Activated T-cell treated with anti-CD3 and anti-CD28 coated beads, Interleukin-2, amount 50 U/mL, for 72 hours (primary cell): Measurements from ENCODE around the gene PLCD3. TPM values are rescaled to one million over a fixed set of nuclear protein-coding genes. Genes with fewer than 3 reads are reported as not detected.
"Not testable (repeated sequence)": the region's sequence is repeated elsewhere in the genome, so short reads cannot be mapped to it uniquely, and the experiment has no call there.

Experiments
- ATAC-seq, 2 donors: fragments of 150-1000 bp; cut with Tn5 transposase; replicated peaks in 1 of 2; 2 replicates each; pipeline ENCODE4 v1.10.0; 2021; ENCODE audit warnings: moderate library complexity in 2 of 2, mild to moderate bottlenecking in 1 of 2
- DNase-seq, 2 donors: peaks; one replicate each; pipeline ENCODE4 v3.0.0; 2021 to 2022; ENCODE audit warnings: mixed read lengths in 1 of 2
- H3K27ac Mint-ChIP-seq: one replicate; pipeline ENCODE4 v1.8.0; 2022; ENCODE audit warnings: mild to moderate bottlenecking, moderate library complexity, mixed read lengths
- H3K27me3 Mint-ChIP-seq: one replicate; pipeline ENCODE4 v1.8.0; 2022; ENCODE audit warnings: low read depth, mixed read lengths
- H3K36me3 Mint-ChIP-seq, 2 donors: one replicate each; pipeline ENCODE4 v1.8.0; 2022; ENCODE audit warnings: mixed read lengths in 2 of 2, mild to moderate bottlenecking in 1 of 2; ENCODE audit not compliant: insufficient read depth in 2 of 2
- H3K4me1 Mint-ChIP-seq: one replicate; pipeline ENCODE4 v1.8.0; 2022; ENCODE audit warnings: low read depth, mixed read lengths
- H3K4me3 Mint-ChIP-seq, 2 donors: one replicate each; pipeline ENCODE4 v1.8.0; 2022; ENCODE audit warnings: mild to moderate bottlenecking in 2 of 2, mixed read lengths in 2 of 2, moderate library complexity in 2 of 2
- H3K9me3 Mint-ChIP-seq, 2 donors: one replicate each; pipeline ENCODE4 v1.8.0; 2022; ENCODE audit warnings: mixed read lengths in 2 of 2
- total RNA-seq, 2 donors: library from RNA; stranded (reverse); gene quantifications; one replicate each; pipeline ENCODE4 v1.2.3, GENCODE V29; 2022

PLCD3 gene
- total RNA-seq, 2 donors from 2014 or later: 3.1 to 4.5 TPM

DNA sequence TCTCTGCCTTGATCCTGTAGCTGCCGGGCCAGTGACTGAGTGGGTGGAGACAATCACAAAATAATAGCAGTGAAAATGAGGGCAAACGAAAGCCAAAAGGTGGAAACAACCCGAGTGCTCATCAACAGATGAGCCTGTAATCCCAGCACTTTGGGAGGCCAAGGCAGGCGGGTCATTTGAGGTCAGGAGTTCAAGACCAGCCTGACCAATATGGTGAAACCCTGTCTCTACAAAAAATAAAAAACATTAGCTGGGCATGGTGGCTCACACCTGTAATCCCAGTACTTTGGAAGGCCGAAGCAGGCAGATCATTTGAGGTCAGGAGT lies 7.6 kb downstream of the PLCD3 start:
- not testable (repeated sequence) for H3K27ac Mint-ChIP-seq, DNase-seq, H3K4me1 Mint-ChIP-seq, H3K36me3 Mint-ChIP-seq, ATAC-seq, H3K4me3 Mint-ChIP-seq, H3K27me3 Mint-ChIP-seq, H3K9me3 Mint-ChIP-seq

DNA sequence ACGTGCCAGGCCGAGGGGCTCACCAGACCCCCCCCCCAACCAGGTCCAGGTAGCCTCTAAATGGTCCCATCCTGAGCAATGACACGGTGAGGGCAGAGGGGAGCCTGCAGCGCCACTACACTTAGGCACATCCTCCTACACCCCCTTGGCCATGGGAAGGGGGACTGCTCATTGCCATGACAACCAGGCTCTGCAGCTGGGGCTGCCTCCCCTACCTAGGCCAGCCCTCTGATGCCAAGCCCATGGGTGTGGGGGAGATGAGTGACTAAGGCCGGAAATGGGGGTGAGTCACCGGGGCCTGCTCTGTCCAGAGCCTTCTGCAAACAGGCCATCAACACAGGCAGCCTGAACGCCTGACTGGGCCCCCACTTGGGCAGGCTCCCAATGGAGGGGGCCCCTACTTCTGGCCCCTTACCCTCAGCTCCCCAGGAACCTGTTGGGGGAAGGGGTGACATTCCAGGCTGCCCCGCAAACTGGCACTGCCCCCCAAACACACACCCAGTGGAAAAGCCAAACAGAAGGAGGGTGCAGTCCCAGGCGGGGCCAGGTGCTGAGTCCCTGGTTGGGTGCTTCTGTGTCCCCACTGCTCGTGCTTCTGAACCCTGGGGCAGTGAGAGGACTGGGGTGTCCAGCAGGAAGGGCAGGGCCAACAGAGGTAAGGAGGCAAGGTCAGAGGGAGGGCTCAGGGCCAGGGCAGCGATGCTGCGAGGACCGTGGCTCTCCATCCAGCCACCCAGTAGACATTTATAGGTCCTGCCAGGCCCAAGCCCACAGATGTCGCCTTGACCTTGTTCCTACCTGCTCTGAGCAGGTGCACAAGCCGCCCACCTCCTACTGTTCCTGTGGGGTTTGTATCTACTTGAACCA lies 8.2 kb downstream of the PLCD3 start:
- ATAC-seq (peak; percentile 83 to 90), DNase-seq (peak; percentile 36 to 51)
- Mint-ChIP-seq H3K27ac (no peak overlapping the region), H3K27me3 (no peaks in the 10 kb centered on the region), H3K36me3 (no peaks in the 10 kb centered on the region), H3K4me1 (no peaks in the 10 kb centered on the region), H3K4me3 (no peak overlapping the region), H3K9me3 (no peaks in the 10 kb centered on the region)

DNA sequence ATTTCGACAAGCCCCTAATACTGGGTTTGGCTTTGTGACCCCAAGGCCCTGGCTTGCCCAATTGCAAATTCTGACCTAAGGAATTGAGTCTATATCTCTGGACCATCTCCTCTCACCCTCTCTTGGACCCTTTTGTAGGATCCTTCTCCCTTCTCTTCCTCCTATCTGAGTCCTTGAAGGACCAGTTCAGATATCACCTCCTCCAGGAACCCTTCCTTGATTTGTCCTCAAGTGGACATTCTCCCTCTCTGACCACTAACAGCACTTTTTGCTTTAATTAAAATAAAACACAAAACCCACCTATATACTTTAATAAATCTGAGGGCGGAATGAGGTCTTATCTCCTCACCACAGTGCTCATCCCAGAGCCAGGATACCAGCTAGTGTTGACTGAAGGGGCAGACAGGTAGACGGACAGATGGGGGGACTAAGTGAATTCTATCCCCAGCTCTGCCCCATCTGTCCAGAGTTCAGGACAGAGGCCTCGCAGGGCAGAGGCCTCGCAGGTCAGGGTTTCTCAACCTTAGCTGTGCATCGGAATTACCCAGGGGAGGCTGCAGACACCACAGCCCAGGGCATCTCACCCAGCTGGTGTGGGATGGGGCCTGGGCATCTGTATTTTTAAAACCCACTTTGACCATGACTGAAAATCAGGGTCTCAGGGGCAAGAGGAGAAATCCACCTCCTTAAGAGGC lies 9.1 kb downstream of the PLCD3 start:
- H3K36me3 Mint-ChIP-seq: no peaks in the 10 kb centered on the region
- no peaks in the 10 kb centered on the region for H3K4me1 Mint-ChIP-seq
- H3K9me3 Mint-ChIP-seq: no peaks in the 10 kb centered on the region
- DNase-seq (no peak), ATAC-seq (no peak)
- H3K4me3 Mint-ChIP-seq: no peak overlapping the region
- no peak overlapping the region for H3K27ac Mint-ChIP-seq
- H3K27me3 Mint-ChIP-seq: no peaks in the 10 kb centered on the region

DNA sequence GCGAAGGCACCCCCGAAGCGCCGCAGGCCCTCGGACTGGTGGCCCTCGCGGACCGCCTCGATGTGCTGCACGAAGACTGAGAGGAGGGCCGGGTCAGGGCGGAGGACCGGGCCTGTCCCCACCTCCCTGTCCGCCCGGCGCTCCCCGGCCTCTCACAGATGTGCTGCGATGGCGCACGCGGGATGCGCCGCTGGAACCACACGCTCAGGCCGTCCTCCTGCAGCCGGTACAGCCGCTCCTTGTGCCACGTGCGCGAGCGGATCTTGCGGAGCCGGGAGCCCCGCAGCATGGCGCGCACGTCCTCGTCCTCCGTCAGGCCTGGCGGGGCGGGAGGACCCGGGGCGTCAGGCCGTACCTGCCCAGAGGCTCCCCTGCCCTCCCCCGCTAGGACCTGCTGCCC lies 11.3 kb downstream of the PLCD3 start:
- Mint-ChIP-seq H3K9me3 (no peaks in the 10 kb centered on the region), H3K27me3 (no peaks in the 10 kb centered on the region), H3K27ac (no peak overlapping the region), H3K4me3 (no peak overlapping the region), H3K36me3 (no peaks in the 10 kb centered on the region), H3K4me1 (no peaks in the 10 kb centered on the region)
- no peak for ATAC-seq
- DNase-seq: no peak

DNA sequence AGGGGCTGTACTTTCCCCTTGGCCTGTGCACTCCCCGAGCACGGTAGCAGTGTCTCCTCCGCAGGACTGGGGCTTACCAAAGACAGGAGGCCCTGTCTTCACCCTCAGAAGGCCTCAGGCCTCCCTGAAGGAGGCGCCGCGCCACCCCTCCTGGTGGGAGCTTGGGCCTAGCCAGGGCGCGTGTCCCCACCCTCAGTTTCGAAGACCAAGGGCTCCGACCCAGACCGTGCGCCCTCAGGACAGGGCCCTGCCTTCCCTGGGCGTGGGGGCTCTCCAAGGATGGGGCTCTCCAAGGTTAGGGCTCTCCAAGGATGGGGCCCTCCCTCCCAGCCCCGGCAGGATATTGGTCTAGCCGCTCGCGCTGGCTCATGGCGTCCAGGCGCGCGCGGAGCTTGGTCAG lies 11.8 kb downstream of the PLCD3 start:
- H3K27ac Mint-ChIP-seq: no peak overlapping the region
- DNase-seq: no peak
- H3K27me3 Mint-ChIP-seq: peaks cover 5% of the 10 kb centered on the region
- H3K36me3 Mint-ChIP-seq: no peaks in the 10 kb centered on the region
- no peak for ATAC-seq
- no peaks in the 10 kb centered on the region for H3K4me1 Mint-ChIP-seq
- H3K4me3 Mint-ChIP-seq: no peak overlapping the region
- no peaks in the 10 kb centered on the region for H3K9me3 Mint-ChIP-seq

DNA sequence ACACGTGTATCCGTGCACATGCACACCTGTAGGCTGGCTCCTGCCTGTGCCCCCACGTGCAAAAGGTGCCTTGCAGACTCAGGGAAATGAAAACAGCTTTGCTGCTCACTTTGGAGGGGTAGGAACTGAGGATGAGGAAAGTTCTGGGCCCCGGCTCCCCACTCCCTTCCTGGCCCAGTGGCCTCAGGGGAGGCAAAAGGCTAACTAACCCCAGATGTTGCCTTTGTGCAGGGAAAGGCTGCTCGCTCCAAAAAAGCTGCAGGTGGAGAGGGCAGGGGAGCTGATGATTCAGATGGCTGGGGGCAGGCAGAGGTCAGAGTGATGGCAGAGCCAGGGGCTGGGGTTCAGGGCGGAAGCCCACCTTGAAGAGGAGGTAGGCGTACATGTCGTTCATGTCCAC lies 12.4 kb downstream of the PLCD3 start:
- DNase-seq (no peak), ATAC-seq (no peak)
- H3K4me3 Mint-ChIP-seq: no peak overlapping the region
- H3K27me3 Mint-ChIP-seq: peaks cover 5% of the 10 kb centered on the region
- H3K27ac Mint-ChIP-seq: no peak overlapping the region
- no peaks in the 10 kb centered on the region for H3K4me1 Mint-ChIP-seq
- H3K9me3 Mint-ChIP-seq: no peaks in the 10 kb centered on the region
- no peaks in the 10 kb centered on the region for H3K36me3 Mint-ChIP-seq

DNA sequence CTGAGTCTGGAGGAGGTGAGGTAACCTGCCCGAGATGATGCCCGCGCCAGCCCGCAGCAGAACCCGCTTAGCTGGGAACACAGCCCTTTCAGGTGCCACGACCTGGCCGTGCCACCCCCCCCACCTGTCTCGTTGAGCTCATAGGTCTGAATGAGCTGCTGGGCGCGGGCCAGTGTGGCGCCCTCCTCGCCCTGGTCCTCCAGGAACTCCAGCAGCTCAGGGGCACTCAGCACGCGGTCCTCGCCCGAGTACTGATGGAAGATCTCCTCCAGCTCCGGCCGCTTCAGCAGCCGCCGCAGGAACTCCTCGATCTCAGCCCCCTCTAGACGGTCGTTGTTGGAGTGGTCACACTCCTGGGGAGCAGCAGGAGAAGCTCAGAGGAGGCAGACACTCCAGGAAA lies 13.6 kb downstream of the PLCD3 start:
- H3K4me3 Mint-ChIP-seq: no peak overlapping the region
- H3K4me1 Mint-ChIP-seq: no peaks in the 10 kb centered on the region
- ATAC-seq (no peak), DNase-seq (no peak)
- no peaks in the 10 kb centered on the region for H3K9me3 Mint-ChIP-seq
- no peaks in the 10 kb centered on the region for H3K36me3 Mint-ChIP-seq
- H3K27me3 Mint-ChIP-seq: peaks cover 5% of the 10 kb centered on the region
- H3K27ac Mint-ChIP-seq: no peak overlapping the region

DNA sequence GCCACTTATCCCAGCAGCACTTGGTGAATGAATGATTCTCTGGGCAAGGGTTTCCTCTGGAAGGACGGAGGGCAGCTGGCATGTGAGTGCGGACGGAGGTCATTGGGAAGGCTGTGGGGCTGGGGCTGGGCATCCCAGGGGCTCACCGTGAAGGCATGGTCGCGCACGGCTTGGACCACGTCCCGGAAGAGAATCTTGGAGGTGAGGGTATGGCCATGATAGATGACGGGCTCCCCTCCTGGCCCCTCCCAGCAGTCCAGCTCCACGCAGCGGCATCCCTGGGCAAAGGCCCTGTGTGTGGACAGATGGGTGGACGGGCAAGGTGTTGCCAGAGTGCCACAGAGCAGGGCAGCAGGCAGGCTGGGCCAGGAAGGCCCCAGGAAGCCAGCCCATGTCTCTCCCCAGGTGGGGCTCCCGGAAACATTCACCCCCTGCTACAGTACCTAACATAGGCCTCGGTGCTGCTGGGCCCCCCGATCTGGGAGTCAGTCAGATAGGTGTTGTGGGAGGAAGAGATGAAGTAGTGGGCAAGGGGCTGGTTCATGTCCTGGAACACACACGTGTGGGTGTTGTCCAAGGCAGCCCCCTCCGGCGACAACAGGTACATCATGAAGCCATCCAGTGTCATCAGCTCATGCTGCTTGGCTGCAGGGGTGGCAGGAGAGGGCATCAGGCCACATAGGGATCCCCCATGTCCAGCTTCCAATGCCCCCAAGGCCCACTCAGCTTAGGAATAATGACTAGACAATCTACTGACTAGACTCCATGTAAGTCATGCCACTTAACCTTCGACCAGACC lies 14.3 kb downstream of the PLCD3 start:
- H3K4me3 Mint-ChIP-seq: no peak overlapping the region
- no peaks in the 10 kb centered on the region for H3K4me1 Mint-ChIP-seq
- ATAC-seq (no peak), DNase-seq (no peak)
- H3K9me3 Mint-ChIP-seq: no peaks in the 10 kb centered on the region
- H3K27me3 Mint-ChIP-seq: peaks cover 5% of the 10 kb centered on the region
- no peaks in the 10 kb centered on the region for H3K36me3 Mint-ChIP-seq
- no peak overlapping the region for H3K27ac Mint-ChIP-seq

DNA sequence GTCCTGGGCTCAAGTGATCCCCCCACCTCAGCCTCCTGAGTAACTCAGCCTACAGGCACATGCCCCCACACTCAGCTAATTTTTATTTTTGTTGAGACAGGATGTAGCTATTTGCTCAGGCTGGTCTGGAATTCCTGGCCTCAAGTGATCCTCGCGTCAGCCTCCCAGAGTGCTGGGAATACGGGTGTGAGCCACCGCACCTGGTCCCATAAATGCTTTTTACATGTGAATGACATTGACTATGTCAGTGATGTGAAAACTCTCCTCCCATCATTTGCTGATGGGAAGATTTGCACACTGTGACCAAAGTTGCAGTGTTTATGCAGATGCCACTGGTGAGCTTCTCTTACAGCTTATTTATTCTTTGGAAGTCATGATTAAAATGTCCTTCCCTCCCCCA lies 15.0 kb downstream of the PLCD3 start:
- no peak for ATAC-seq
- no peak overlapping the region for H3K4me3 Mint-ChIP-seq
- no peaks in the 10 kb centered on the region for H3K4me1 Mint-ChIP-seq
- H3K27me3 Mint-ChIP-seq: peaks cover 5% of the 10 kb centered on the region
- no peak for DNase-seq
- H3K9me3 Mint-ChIP-seq: no peaks in the 10 kb centered on the region
- no peaks in the 10 kb centered on the region for H3K36me3 Mint-ChIP-seq
- H3K27ac Mint-ChIP-seq: no peak overlapping the region

DNA sequence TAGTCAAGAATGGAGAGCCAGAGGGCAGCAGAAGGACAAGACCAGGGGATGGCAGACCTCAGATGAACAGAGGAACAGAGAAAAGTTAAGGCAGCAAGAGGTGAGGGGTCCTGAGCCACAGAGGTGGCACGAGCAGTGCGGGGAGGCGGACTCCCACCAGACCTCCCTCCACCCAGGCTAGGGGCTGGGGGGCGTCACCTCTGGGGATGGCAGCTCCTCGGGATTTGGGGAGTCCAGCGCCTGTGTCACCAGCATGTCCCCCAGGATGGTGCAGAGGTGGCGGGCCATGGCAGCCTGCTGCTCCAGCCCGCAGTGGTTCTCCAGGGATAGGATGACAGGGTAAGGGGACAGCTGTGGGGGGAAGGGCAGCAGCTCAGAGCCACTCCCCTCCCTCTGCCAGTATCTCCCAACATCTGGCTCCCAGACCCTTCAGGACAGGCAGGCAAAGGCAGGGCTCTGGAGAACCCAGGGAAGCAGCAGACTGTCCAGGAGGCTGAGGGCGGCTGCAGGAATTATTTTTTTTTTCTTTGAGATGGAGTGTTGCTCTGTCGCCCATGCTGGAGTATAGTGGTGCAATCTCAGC lies 15.8 kb downstream of the PLCD3 start:
- peaks cover 5% of the 10 kb centered on the region for H3K27me3 Mint-ChIP-seq
- no peaks in the 10 kb centered on the region for H3K36me3 Mint-ChIP-seq
- no peaks in the 10 kb centered on the region for H3K4me1 Mint-ChIP-seq
- no peak overlapping the region for H3K27ac Mint-ChIP-seq
- H3K4me3 Mint-ChIP-seq: no peak overlapping the region
- DNase-seq (no peak), ATAC-seq (no peak)
- H3K9me3 Mint-ChIP-seq: no peaks in the 10 kb centered on the region

DNA sequence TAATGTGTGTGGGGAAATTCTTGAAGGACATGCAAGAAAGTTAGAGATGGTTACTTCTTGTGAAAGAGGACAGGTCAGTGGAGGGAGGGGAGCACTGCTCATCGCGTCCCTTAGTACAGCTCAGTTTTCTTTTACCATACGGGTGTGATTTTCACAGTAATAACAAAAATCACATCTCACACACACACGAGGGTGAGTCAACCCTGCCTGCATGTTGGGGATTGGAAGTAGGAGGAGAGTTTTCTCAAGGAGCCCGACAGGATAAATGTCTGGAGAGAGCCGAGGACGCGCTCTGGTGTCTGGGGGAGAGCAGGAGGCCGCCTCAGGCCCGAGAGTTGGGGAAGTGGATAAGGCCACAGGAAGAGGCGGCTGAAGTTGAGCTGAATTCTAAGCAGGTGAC lies 16.4 kb downstream of the PLCD3 start:
- no peaks in the 10 kb centered on the region for H3K36me3 Mint-ChIP-seq
- peaks cover 5% of the 10 kb centered on the region for H3K27me3 Mint-ChIP-seq
- H3K4me1 Mint-ChIP-seq: no peaks in the 10 kb centered on the region
- H3K9me3 Mint-ChIP-seq: no peaks in the 10 kb centered on the region
- H3K4me3 Mint-ChIP-seq: no peak overlapping the region
- H3K27ac Mint-ChIP-seq: no peak overlapping the region
- no peak for ATAC-seq
- DNase-seq: no peak

DNA sequence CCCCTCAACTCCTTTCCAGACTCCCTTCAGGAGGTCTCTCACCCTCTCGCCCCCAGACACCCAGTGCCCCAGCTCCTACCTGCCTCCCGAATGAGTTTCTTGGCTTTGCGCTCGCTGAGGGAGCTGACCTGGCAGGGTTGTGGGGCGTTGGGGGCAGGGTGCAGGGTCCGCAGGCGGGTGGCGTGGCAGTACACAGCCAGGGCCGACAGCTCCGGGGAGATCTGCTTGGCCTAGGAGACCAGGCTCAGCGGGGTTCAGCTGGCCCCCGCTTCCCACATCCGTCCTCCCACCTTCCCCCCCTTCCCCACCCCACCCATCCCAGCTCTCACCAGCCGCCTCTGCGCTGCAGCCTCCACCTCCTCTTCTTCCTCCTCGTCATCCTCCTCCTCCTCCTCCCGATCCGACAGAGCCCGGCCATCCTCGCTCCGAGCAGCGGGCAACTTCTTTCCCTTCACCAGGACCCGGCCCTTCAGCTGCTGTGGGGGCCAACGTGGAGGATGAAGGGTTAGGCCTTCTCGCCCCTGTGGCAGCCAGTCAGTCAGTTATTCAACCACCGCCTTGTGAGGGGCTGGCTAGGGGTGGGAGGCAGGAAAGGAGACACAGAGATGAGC lies 17.2 kb downstream of the PLCD3 start:
- H3K27ac Mint-ChIP-seq: no peak overlapping the region
- H3K9me3 Mint-ChIP-seq: no peaks in the 10 kb centered on the region
- H3K4me3 Mint-ChIP-seq: no peak overlapping the region
- peaks cover 5% of the 10 kb centered on the region for H3K27me3 Mint-ChIP-seq
- DNase-seq (no peak), ATAC-seq (no peak)
- H3K4me1 Mint-ChIP-seq: no peaks in the 10 kb centered on the region
- no peaks in the 10 kb centered on the region for H3K36me3 Mint-ChIP-seq
